K562 (cell line): ENCODE measurements around the gene MKNK2. TPM values are rescaled to one million over a fixed set of nuclear protein-coding genes. Genes with fewer than 3 reads are reported as not detected.

Source experiments
- FOXK1 ChIP-seq: sonication (generic); formaldehyde crosslinking; IDR thresholded peaks from 2 replicates; pipeline ENCODE4 v1.8.0; 2022; ENCODE audit warnings: missing genetic modification reagents, mild to moderate bottlenecking, borderline replicate concordance
- GABPB2 ChIP-seq: fragments of 250-450 bp; sonication (Bioruptor Pico); conservative IDR thresholded peaks from 2 replicates; pipeline ENCODE4 v1.5.1; 2021; ENCODE audit warnings: mild to moderate bottlenecking
- GATAD2A ChIP-seq: fragments of 450-650 bp; IDR thresholded peaks from 2 replicates; pipeline ENCODE4 v1.6.1; 2017
- HDAC2 ChIP-seq: fragments of 450-650 bp; IDR thresholded peaks from 2 replicates; pipeline ENCODE4 v1.6.1; 2016; ENCODE audit warnings: mild to moderate bottlenecking
- JUND ChIP-seq, 2 experiments: IDR thresholded peaks; 2 replicates in 1 of 2; 3 replicates in 1 of 2; pipeline ENCODE4 v1.6.1; 2011; ENCODE audit warnings: borderline replicate concordance in 2 of 2, low read depth in 2 of 2, low read length in 2 of 2, improper control_type of control experiment in 1 of 2, missing biosample characterization in 1 of 2, missing genetic modification characterization in 1 of 2, missing genetic modification reagents in 1 of 2
- KDM2B ChIP-seq: fragments of 250-450 bp; sonication (Bioruptor Pico); IDR thresholded peaks from 2 replicates; pipeline ENCODE4 v1.8.0; 2021; ENCODE audit warnings: mild to moderate bottlenecking, moderate library complexity
- MEF2D ChIP-seq: conservative IDR thresholded peaks from 2 replicates; pipeline ENCODE4 v1.6.1; 2016; ENCODE audit warnings: low read depth, missing genetic modification characterization, missing compliant biosample characterization
- POU5F1 ChIP-seq: fragments of 150-350 bp; IDR thresholded peaks from 2 replicates; pipeline ENCODE4 v1.6.1; 2014; ENCODE audit warnings: borderline replicate concordance, low read length, low read depth, mild to moderate bottlenecking; ENCODE audit not compliant: partially characterized antibody
- RAD51 ChIP-seq: fragments of 450-650 bp; IDR thresholded peaks from 2 replicates; pipeline ENCODE4 v1.7.1; 2016; ENCODE audit warnings: low read depth, mild to moderate bottlenecking, borderline replicate concordance
- RBBP5 ChIP-seq: fragments of 200-600 bp; sonication (generic); IDR thresholded peaks from 2 replicates; pipeline ENCODE4 v1.6.1; 2012; ENCODE audit warnings: borderline replicate concordance, mild to moderate bottlenecking, low read length, control low read depth, inconsistent platforms; ENCODE audit not compliant: insufficient read depth, poor library complexity, severe bottlenecking
- RBM14 ChIP-seq: fragments of 200-400 bp; formaldehyde crosslinking; IDR thresholded peaks from 2 replicates; pipeline ENCODE4 v1.6.1; 2018; ENCODE audit warnings: low read depth, mild to moderate bottlenecking, low read length, moderate library complexity, borderline replicate concordance; ENCODE audit not compliant: insufficient read depth
- RBM17 ChIP-seq: fragments of 200-400 bp; formaldehyde crosslinking; IDR thresholded peaks from 2 replicates; pipeline ENCODE4 v1.6.1; 2017; ENCODE audit warnings: low read depth, mild to moderate bottlenecking, low read length, borderline replicate concordance
- RBM25 ChIP-seq: fragments of 200-400 bp; formaldehyde crosslinking; IDR thresholded peaks from 2 replicates; pipeline ENCODE4 v1.6.1; 2018; ENCODE audit warnings: low read length, low read depth, moderate library complexity; ENCODE audit not compliant: severe bottlenecking
- SMAD4 ChIP-seq: fragments of 250-450 bp; sonication (Bioruptor Pico); conservative IDR thresholded peaks from 2 replicates; pipeline ENCODE4 v1.8.0; 2021; ENCODE audit warnings: inconsistent platforms, mild to moderate bottlenecking, moderate library complexity
- SREBF2 ChIP-seq: sonication (generic); formaldehyde crosslinking; IDR thresholded peaks from 2 replicates; pipeline ENCODE4 v1.4.0; 2020; ENCODE audit warnings: mild to moderate bottlenecking, missing genetic modification reagents
- TGIF2 ChIP-seq: sonication (generic); formaldehyde crosslinking; IDR thresholded peaks from 2 replicates; pipeline ENCODE4 v1.8.1; 2022; ENCODE audit warnings: mild to moderate bottlenecking, missing genetic modification reagents, moderate library complexity
- USF2 ChIP-seq: sonication (generic); formaldehyde crosslinking; IDR thresholded peaks from 2 replicates; pipeline ENCODE4 v1.5.0; 2020; ENCODE audit warnings: missing genetic modification reagents
- XRCC4 ChIP-seq: IDR thresholded peaks from one replicate; pipeline ENCODE4 v1.6.1; 2011; ENCODE audit not compliant: insufficient read depth, insufficient read length; ENCODE audit errors: extremely low read depth
- YBX1 ChIP-seq: fragments of 450-650 bp; IDR thresholded peaks from 2 replicates; pipeline ENCODE4 v1.7.1; 2016; ENCODE audit warnings: mild to moderate bottlenecking
- ZNF134 ChIP-seq: fragments of 250-450 bp; sonication (Bioruptor Pico); conservative IDR thresholded peaks from 2 replicates; pipeline ENCODE4 v1.4.0; 2020
- ZNF140 ChIP-seq: fragments of 250-450 bp; sonication (Bioruptor Pico); IDR thresholded peaks from 2 replicates; pipeline ENCODE4 v1.8.0; 2021; ENCODE audit warnings: moderate library complexity, mild to moderate bottlenecking, inconsistent platforms
- ZNF311 ChIP-seq: fragments of 250-450 bp; sonication (Bioruptor Pico); IDR thresholded peaks from 2 replicates; pipeline ENCODE4 v1.4.0; 2020; ENCODE audit warnings: mild to moderate bottlenecking, moderate library complexity
- ZNF592 ChIP-seq: fragments of 450-650 bp; IDR thresholded peaks from 2 replicates; pipeline ENCODE4 v1.6.1; 2017; ENCODE audit warnings: antibody characterized with exemption, mild to moderate bottlenecking
- ZNF780A ChIP-seq: fragments of 250-450 bp; sonication (Bioruptor Pico); IDR thresholded peaks from 2 replicates; pipeline ENCODE4 v1.5.0; 2021; ENCODE audit warnings: mild to moderate bottlenecking
- polyA plus RNA-seq, 8 experiments: library from polyadenylated mRNA; depleted of rRNA in 4 of 8; stranded (reverse) in 5 of 8; unstranded in 3 of 8; fragments of >200 nt; fragmentation: Nextera tagmentation in 2 of 8; fragmentation: Illumina TruSeq in 1 of 8; extraction: Ambion mirVana in 2 of 8; extraction: Trizol in 1 of 8; gene quantifications; 2 replicates each; pipeline versions ENCODE4 v1.2.1 to v1.2.3, GENCODE V29; 2011 to 2014; ENCODE audit warnings: inconsistent platforms in 1 of 8, missing spikeins in 1 of 8
- total RNA-seq, 7 experiments: library from RNA; depleted of rRNA in 6 of 7; stranded (reverse); fragments of >200 nt in 6 of 7; fragmentation: Illumina TruSeq in 2 of 7; extraction: Trizol in 2 of 7; gene quantifications; 2 replicates each; pipeline versions ENCODE4 v1.2.1 to v1.2.3, GENCODE V29; 2011 to 2021; ENCODE audit warnings: low replicate concordance in 1 of 7

MKNK2 gene
- total and polyA plus RNA-seq, 9 of the 15 experiments (the other 6 are each of a cell fraction or from before 2014, with no cell fraction given), result 5.1 to 191 (median 51.9) TPM

- no peak for TF ChIP-seq ZNF592
- TF ChIP-seq SREBF2 (CRISPR knock-in tag), result no peak
- TF ChIP-seq USF2 (CRISPR knock-in tag), result no peak
- peak; percentile 49 for TF ChIP-seq RBBP5
- TF ChIP-seq YBX1, result no peak
- TF ChIP-seq RBM17, result no peak
- no peak for TF ChIP-seq FOXK1 (CRISPR knock-in tag)
- TF ChIP-seq GATAD2A, result no peak
- TF ChIP-seq XRCC4, result no peak
- TF ChIP-seq RBM14, result no peak
- TF ChIP-seq ZNF311, result no peak
- no peak for TF ChIP-seq POU5F1
- peak; percentile 70 for TF ChIP-seq HDAC2
- no peak for TF ChIP-seq ZNF780A (CRISPR knock-in tag)
- no peak for TF ChIP-seq SMAD4 (CRISPR knock-in tag)
- TF ChIP-seq RBM25, result no peak
- no peak for TF ChIP-seq GABPB2 (CRISPR knock-in tag)
- no peak for TF ChIP-seq MEF2D (tag)
- no peak for TF ChIP-seq TGIF2
- TF ChIP-seq ZNF140 (CRISPR knock-in tag), result no peak
- TF ChIP-seq JUND (IDR thresholded peaks at IDR 0.05; ENCODE audit: borderline replicate concordance, low read depth, low read length), result no peak; the same call in 1 of the 2 replicates
- 0 out of 3 replicates have a peak, but pooled peaks have one; percentile 26 for TF ChIP-seq JUND (tag; IDR thresholded peaks at IDR 0.05; ENCODE audit: borderline replicate concordance, low read depth, low read length)
- TF ChIP-seq ZNF134, result no peak
- TF ChIP-seq RAD51, result no peak
- no peak for TF ChIP-seq KDM2B (CRISPR knock-in tag)
Measured at GRCh38 chr19:2034729-2035589, 16.1 kb downstream of the MKNK2 start (continued).
